CD4-positive, CD25-positive, alpha-beta regulatory T cell (primary cell): ENCODE data around the gene THAP11. TPM values are rescaled to one million over a fixed set of nuclear protein-coding genes. Genes with fewer than 3 reads are reported as not detected.

Experiments used
- ATAC-seq, 2 donors: fragments of 150-1000 bp; cut with Tn5 transposase; one replicate each; pipeline ENCODE4 v1.10.0; 2021; ENCODE audit warnings: low read depth in 2 of 2, moderate number of reproducible peaks in 2 of 2, moderate library complexity in 1 of 2
- DNase-seq, 3 donors: peaks; one replicate each; pipeline versions ENCODE4 v3.0.0 to v3.0.0-alpha.2; 2012 to 2022; ENCODE audit warnings: mixed read lengths in 1 of 3
- H3K27ac ChIP-seq: one replicate; pipeline ENCODE4 v1.7.0; 2013; ENCODE audit warnings: mild to moderate bottlenecking, low read length; ENCODE audit not compliant: insufficient read depth, poor library complexity, severe bottlenecking
- H3K27me3 ChIP-seq: one replicate; pipeline ENCODE4 v1.7.0; 2013; ENCODE audit warnings: low read length; ENCODE audit not compliant: control insufficient read depth, insufficient read depth
- H3K36me3 ChIP-seq: one replicate; pipeline ENCODE4 v1.7.0; 2013; ENCODE audit warnings: mild to moderate bottlenecking, low read length, moderate library complexity; ENCODE audit not compliant: control insufficient read depth, insufficient read depth
- H3K4me1 ChIP-seq: 2 replicates; pipeline ENCODE4 v1.7.0; 2013; ENCODE audit warnings: mild to moderate bottlenecking, low read length; ENCODE audit not compliant: insufficient read depth, control insufficient read depth, poor library complexity, severe bottlenecking
- H3K4me3 ChIP-seq: one replicate; pipeline ENCODE4 v1.7.0; 2013; ENCODE audit warnings: low read depth, mild to moderate bottlenecking, low read length, moderate library complexity
- H3K9me3 ChIP-seq, 2 experiments: 1 replicate in 1 of 2; 2 replicates in 1 of 2; pipeline ENCODE4 v1.7.0; 2013; ENCODE audit warnings: low read length in 2 of 2, mild to moderate bottlenecking in 1 of 2, moderate library complexity in 1 of 2; ENCODE audit not compliant: control insufficient read depth in 2 of 2
- H3K27ac Mint-ChIP-seq, 3 donors: one replicate each; pipeline ENCODE4 v1.8.0; 2020 to 2022; ENCODE audit warnings: mild to moderate bottlenecking in 3 of 3, mixed read lengths in 3 of 3, moderate library complexity in 2 of 3
- H3K27me3 Mint-ChIP-seq: one replicate; pipeline ENCODE4 v1.8.0; 2022; ENCODE audit warnings: mild to moderate bottlenecking, mixed read lengths
- H3K36me3 Mint-ChIP-seq: one replicate; pipeline ENCODE4 v1.8.0; 2020; ENCODE audit warnings: mixed read lengths
- H3K4me1 Mint-ChIP-seq, 4 donors: one replicate each; pipeline ENCODE4 v1.8.0; 2020 to 2022; ENCODE audit warnings: mixed read lengths in 4 of 4, mild to moderate bottlenecking in 1 of 4
- H3K4me3 Mint-ChIP-seq, 4 donors: one replicate each; pipeline ENCODE4 v1.8.0; 2020 to 2022; ENCODE audit warnings: mild to moderate bottlenecking in 4 of 4, mixed read lengths in 4 of 4, moderate library complexity in 3 of 4
- H3K9me3 Mint-ChIP-seq, 7 donors: one replicate each; pipeline ENCODE4 v1.8.0; 2020 to 2022; ENCODE audit warnings: mixed read lengths in 7 of 7, mild to moderate bottlenecking in 3 of 7, moderate library complexity in 2 of 7
- polyA plus RNA-seq, 4 donors: library from polyadenylated mRNA; unstranded; fragments of 300-500 nt; fragmentation: Illumina TruSeq; gene quantifications; one replicate each; pipeline ENCODE4 v1.2.3, GENCODE V29; 2021
- total RNA-seq: library from RNA; stranded (reverse); gene quantifications from one replicate; pipeline ENCODE4 v1.2.3, GENCODE V29; 2022

Gene THAP11
- total and polyA plus RNA-seq, 5 donors from 2014 or later = 32.2 to 166 (median 140) TPM

DNA sequence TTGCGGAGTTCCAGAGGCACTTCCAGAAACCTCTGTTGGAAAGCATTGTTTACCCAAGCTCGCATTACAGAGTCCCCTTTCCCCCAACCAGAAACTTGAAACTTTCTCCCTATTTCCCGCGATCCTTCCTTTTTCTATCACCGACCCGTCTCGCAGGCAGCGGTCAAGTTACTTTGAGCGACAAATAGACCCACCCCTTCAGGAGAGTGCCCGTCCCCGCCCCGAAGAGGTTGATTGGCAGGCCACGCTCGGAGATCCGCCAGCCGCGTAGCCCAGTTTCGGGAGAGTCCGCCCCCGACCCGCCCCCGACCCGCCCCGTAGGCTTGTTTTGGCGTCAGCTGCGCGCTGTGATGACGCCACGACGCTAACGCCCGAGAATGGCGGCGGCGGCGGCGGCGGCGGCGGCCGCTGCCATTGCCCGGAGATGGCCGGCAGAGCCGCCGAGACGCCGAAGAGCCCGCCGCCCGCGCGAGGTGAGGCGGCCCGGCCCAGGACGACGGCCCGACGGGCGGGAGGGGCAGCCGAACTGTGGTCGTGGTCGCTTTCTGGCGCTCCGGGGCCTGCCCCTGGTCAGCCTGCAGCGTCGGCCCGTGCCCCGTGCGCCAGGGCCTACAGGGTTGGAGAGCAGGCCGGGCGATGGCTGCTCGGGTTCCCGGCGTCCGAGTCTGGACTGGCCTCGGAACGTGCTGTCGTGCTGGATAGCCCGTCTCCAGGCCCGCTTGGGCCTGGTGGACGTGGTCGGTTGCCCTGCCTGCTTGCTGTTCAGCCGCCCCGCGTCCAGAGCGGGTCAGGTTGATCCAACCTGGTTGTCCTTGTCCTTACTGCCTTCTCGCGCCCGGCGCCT lies 51.0 kb downstream of the THAP11 start, which contains the start of gene PSKH1:
PSKH1 (plus strand) TSS at position 356 of the 844 bp plus-strand sequence. CDS start 15,496 bp downstream, outside the sequence.
- H3K9me3 ChIP-seq = no peaks in the 10 kb centered on the region
- Mint-ChIP-seq H3K36me3 (no peaks in the 10 kb centered on the region), H3K4me1 (peaks cover 14 to 49% (median 32%) of the 10 kb centered on the region in 4 donors), H3K4me3 (peak within 1 kb of the TSS; percentile 95 to 99 (median 98)), H3K27me3 (no peaks in the 10 kb centered on the region), H3K9me3 (no peaks in the 10 kb centered on the region), H3K27ac (peak within 1 kb of the TSS; percentile 80 to 97 (median 97))
- no peaks in the 10 kb centered on the region for H3K27me3 ChIP-seq
- ATAC-seq (peak; percentile 98 to 99), DNase-seq (peak; percentile 89 to 96 (median 93))
- no peaks in the 10 kb centered on the region for H3K36me3 ChIP-seq
- peak within 1 kb of the TSS; percentile 86 for H3K27ac ChIP-seq
- peak within 1 kb of the TSS; percentile 93 for H3K4me3 ChIP-seq
- H3K4me1 ChIP-seq = peaks cover 18% of the 10 kb centered on the region

Other genes with a start within 250 kb of the THAP11 start
- gene CARMIL2, start 197.2 kb upstream of the THAP11 start, total RNA-seq = 156 TPM
- 10 to 100 TPM in 3 of 4 donors, 1 to 10 TPM in 1; 9.2 to 20.7 (median 12.9) TPM for gene CARMIL2, start 197.2 kb upstream of the THAP11 start, polyA plus RNA-seq
- 28.7 TPM for gene ACD, start 182.1 kb upstream of the THAP11 start, total RNA-seq
- gene ACD, start 182.1 kb upstream of the THAP11 start, polyA plus RNA-seq = 10 to 100 TPM; 29.5 to 36.7 (median 32.5) TPM
- gene PARD6A, start 181.4 kb upstream of the THAP11 start, total RNA-seq = 6.2 TPM
- 10 to 100 TPM; 14.4 to 19.9 (median 18.2) TPM for gene PARD6A, start 181.4 kb upstream of the THAP11 start, polyA plus RNA-seq
- 2.4 TPM for gene ENKD1, start 175.6 kb upstream of the THAP11 start, total RNA-seq
- 1 to 10 TPM in 3 of 4 donors, under 1 TPM in 1; 0.65 to 2.9 (median 1.5) TPM for gene ENKD1, start 175.6 kb upstream of the THAP11 start, polyA plus RNA-seq
- 3.2 TPM for gene C16orf86, start 175.5 kb upstream of the THAP11 start, total RNA-seq
- gene C16orf86, start 175.5 kb upstream of the THAP11 start, polyA plus RNA-seq = 1 to 10 TPM; 3.9 to 6.8 (median 6.0) TPM
- 11.2 TPM for gene GFOD2, start 123.0 kb upstream of the THAP11 start, total RNA-seq
- gene GFOD2, start 123.0 kb upstream of the THAP11 start, polyA plus RNA-seq = 10 to 100 TPM in 3 of 4 donors, 1 to 10 TPM in 1; 9.0 to 12.1 (median 11.6) TPM
- 29.4 TPM for gene RANBP10, start 35.8 kb upstream of the THAP11 start, total RNA-seq
- gene RANBP10, start 35.8 kb upstream of the THAP11 start, polyA plus RNA-seq = 10 to 100 TPM in 1 of 4 donors, 1 to 10 TPM in 3; 7.3 to 10.0 (median 8.0) TPM
- 0.39 TPM for gene TSNAXIP1, start 35.4 kb upstream of the THAP11 start, total RNA-seq
- not detected for gene TSNAXIP1, start 35.4 kb upstream of the THAP11 start, polyA plus RNA-seq
- 48.5 TPM for gene NUTF2, start 4.6 kb downstream of the THAP11 start, total RNA-seq
- gene NUTF2, start 4.6 kb downstream of the THAP11 start, polyA plus RNA-seq = 100 to 1,000 TPM; 115 to 158 (median 131) TPM
- gene CENPT, start 5.4 kb downstream of the THAP11 start, total RNA-seq = 79.9 TPM
- 10 to 100 TPM; 13.5 to 17.1 (median 14.6) TPM for gene CENPT, start 5.4 kb downstream of the THAP11 start, polyA plus RNA-seq
- gene EDC4, start 30.7 kb downstream of the THAP11 start, total RNA-seq = 103 TPM
- gene EDC4, start 30.7 kb downstream of the THAP11 start, polyA plus RNA-seq = 10 to 100 TPM; 24.7 to 42.3 (median 33.8) TPM
- 2.7 TPM for gene NRN1L, start 42.6 kb downstream of the THAP11 start, total RNA-seq
- gene NRN1L, start 42.6 kb downstream of the THAP11 start, polyA plus RNA-seq = under 1 TPM in 2 of 4 donors, not detected in 2; 0.37 to 0.65 TPM
- 14.3 TPM for gene PSKH1, start 50.9 kb downstream of the THAP11 start, total RNA-seq
- gene PSKH1, start 50.9 kb downstream of the THAP11 start, polyA plus RNA-seq = 10 to 100 TPM; 16.1 to 25.3 (median 23.3) TPM
- 8.0 TPM for gene CTRL, start 89.5 kb downstream of the THAP11 start, total RNA-seq
- 1 to 10 TPM in 2 of 4 donors, under 1 TPM in 2; 0.21 to 2.9 (median 1.1) TPM for gene CTRL, start 89.5 kb downstream of the THAP11 start, polyA plus RNA-seq
- gene PSMB10, start 94.5 kb downstream of the THAP11 start, total RNA-seq = 136 TPM
- 100 to 1,000 TPM; 478 to 673 (median 596) TPM for gene PSMB10, start 94.5 kb downstream of the THAP11 start, polyA plus RNA-seq
- 11.0 TPM for gene LCAT, start 101.8 kb downstream of the THAP11 start, total RNA-seq
- gene LCAT, start 101.8 kb downstream of the THAP11 start, polyA plus RNA-seq = under 1 TPM; 0.25 to 0.77 (median 0.59) TPM
- 30.4 TPM for gene SLC12A4, start 126.3 kb downstream of the THAP11 start, total RNA-seq
- 1 to 10 TPM; 5.0 to 6.4 (median 5.8) TPM for gene SLC12A4, start 126.3 kb downstream of the THAP11 start, polyA plus RNA-seq
- gene DPEP3, start 138.2 kb downstream of the THAP11 start, total RNA-seq = 0.44 TPM
- gene DPEP3, start 138.2 kb downstream of the THAP11 start, polyA plus RNA-seq = under 1 TPM in 1 of 4 donors, not detected in 3; 0.19 TPM
- gene DPEP2, start 157.2 kb downstream of the THAP11 start, total RNA-seq = 52.4 TPM
- 10 to 100 TPM; 52.2 to 70.0 (median 63.4) TPM for gene DPEP2, start 157.2 kb downstream of the THAP11 start, polyA plus RNA-seq
- not detected for gene DPEP2NB, start 173.6 kb downstream of the THAP11 start, total RNA-seq
- not detected for gene DPEP2NB, start 173.6 kb downstream of the THAP11 start, polyA plus RNA-seq
- gene DDX28, start 180.9 kb downstream of the THAP11 start, total RNA-seq = 14.9 TPM
- gene DDX28, start 180.9 kb downstream of the THAP11 start, polyA plus RNA-seq = 10 to 100 TPM; 48.0 to 68.2 (median 63.9) TPM
- 15.2 TPM for gene DUS2, start 181.0 kb downstream of the THAP11 start, total RNA-seq
- 10 to 100 TPM in 2 of 4 donors, 1 to 10 TPM in 2; 7.7 to 11.5 (median 10.3) TPM for gene DUS2, start 181.0 kb downstream of the THAP11 start, polyA plus RNA-seq
- gene NFATC3, start 243.1 kb downstream of the THAP11 start, total RNA-seq = 115 TPM
- gene NFATC3, start 243.1 kb downstream of the THAP11 start, polyA plus RNA-seq = 10 to 100 TPM; 52.0 to 67.5 (median 56.6) TPM